RWPE2 (cell line): ENCODE results near the gene PIK3R1.
"Not testable (repeated sequence)": the region's sequence is repeated elsewhere in the genome, so short reads cannot be mapped to it uniquely, and the experiment has no call there.

Experiments
- ATAC-seq: fragments of 200-7000 bp; cut with Tn5 transposase; 3 replicates; pipeline ENCODE4 v1.9.1; 2021; ENCODE audit warnings: low read depth
- DNase-seq: peaks from one replicate; pipeline ENCODE4 v3.0.0-alpha.2; 2020; ENCODE audit warnings: low spot score
- H3K27ac ChIP-seq: fragments of 450-650 bp; 2 replicates; pipeline ENCODE4 v1.5.1; 2017; ENCODE audit warnings: mild to moderate bottlenecking; ENCODE audit not compliant: poor library complexity, severe bottlenecking
- H3K27me3 ChIP-seq: fragments of 250-450 bp; sonication (Bioruptor Pico); 2 replicates; pipeline ENCODE4 v1.5.1; 2021; ENCODE audit warnings: mild to moderate bottlenecking, moderate library complexity; ENCODE audit not compliant: insufficient read depth, poor library complexity, severe bottlenecking
- H3K36me3 ChIP-seq: fragments of 250-450 bp; sonication (Bioruptor Pico); 2 replicates; pipeline ENCODE4 v1.5.1; 2020; ENCODE audit warnings: low read depth, mild to moderate bottlenecking, moderate library complexity
- H3K4me1 ChIP-seq: fragments of 250-450 bp; sonication (Bioruptor Pico); 2 replicates; pipeline ENCODE4 v1.5.1; 2021; ENCODE audit warnings: mild to moderate bottlenecking, moderate library complexity; ENCODE audit not compliant: insufficient read depth, poor library complexity, severe bottlenecking
- H3K4me3 ChIP-seq: fragments of 250-450 bp; sonication (Bioruptor Pico); 2 replicates; pipeline ENCODE4 v1.5.1; 2021; ENCODE audit warnings: mild to moderate bottlenecking, moderate library complexity; ENCODE audit not compliant: severe bottlenecking
- H3K9me3 ChIP-seq: fragments of 250-450 bp; sonication (Bioruptor Pico); 2 replicates; pipeline ENCODE4 v1.5.1; 2021; ENCODE audit warnings: mild to moderate bottlenecking, moderate library complexity; ENCODE audit not compliant: severe bottlenecking
- CTCF ChIP-seq: fragments of 450-650 bp; IDR thresholded peaks from one replicate; pipeline ENCODE4 v1.5.1; 2017; ENCODE audit warnings: mild to moderate bottlenecking, moderate library complexity; ENCODE audit not compliant: poor library complexity, severe bottlenecking

Gene PIK3R1

DNA sequence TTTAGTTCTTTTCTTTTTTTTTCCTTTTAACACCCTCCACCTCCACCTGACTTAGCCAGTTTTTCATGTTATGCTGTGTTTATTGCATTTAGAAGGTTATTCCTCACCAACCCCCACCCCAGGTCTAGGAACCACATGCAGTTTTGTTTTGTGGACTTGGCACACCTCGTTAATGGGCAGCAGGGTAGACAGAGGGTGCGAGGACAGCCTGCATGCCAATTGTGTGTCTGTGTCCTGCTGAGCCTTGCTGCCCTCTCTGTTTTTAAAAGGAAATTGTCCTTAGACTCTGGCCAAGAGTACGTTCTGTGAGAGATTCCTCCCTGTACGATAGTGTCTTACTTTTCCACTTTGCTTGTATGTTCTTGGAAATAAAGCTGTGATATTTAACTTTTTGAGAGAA is 13.9 kb downstream of the PIK3R1 start:
- Histone ChIP-seq H3K27me3 (no peaks in the 10 kb centered on the region), H3K27ac (no peak overlapping the region), H3K9me3 (no peaks in the 10 kb centered on the region), H3K4me3 (no peak overlapping the region), H3K36me3 (peaks cover 78% of the 10 kb centered on the region), H3K4me1 (peaks cover 15% of the 10 kb centered on the region)
- no peak for DNase-seq
- no peak for TF ChIP-seq CTCF
- no peak for ATAC-seq

DNA sequence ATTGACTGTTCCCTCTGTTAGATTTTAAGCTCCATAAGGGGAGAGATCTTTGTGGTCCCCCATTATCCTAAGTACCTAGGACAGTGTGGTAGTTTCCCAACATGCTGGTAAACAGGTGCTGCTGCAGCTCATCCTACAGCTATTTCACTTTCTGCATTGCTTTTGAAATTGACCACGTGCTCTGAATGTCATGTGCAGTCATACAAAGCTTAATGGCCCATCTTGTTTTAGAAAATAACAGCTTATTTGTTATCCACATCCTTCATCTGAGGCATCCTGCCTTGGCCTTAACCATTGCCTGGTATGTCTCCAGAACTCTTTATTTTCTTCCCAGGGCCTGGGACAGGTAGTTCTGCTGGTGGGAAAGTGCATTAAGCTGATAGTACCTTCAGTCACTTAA is 14.7 kb downstream of the PIK3R1 start:
- peaks cover 78% of the 10 kb centered on the region for H3K36me3 ChIP-seq
- H3K27ac ChIP-seq: no peak overlapping the region
- no peaks in the 10 kb centered on the region for H3K9me3 ChIP-seq
- no peak overlapping the region for H3K4me3 ChIP-seq
- peaks cover 6% of the 10 kb centered on the region for H3K4me1 ChIP-seq
- DNase-seq (no peak), ATAC-seq (no peak)
- no peaks in the 10 kb centered on the region for H3K27me3 ChIP-seq
- TF ChIP-seq CTCF: no peak

DNA sequence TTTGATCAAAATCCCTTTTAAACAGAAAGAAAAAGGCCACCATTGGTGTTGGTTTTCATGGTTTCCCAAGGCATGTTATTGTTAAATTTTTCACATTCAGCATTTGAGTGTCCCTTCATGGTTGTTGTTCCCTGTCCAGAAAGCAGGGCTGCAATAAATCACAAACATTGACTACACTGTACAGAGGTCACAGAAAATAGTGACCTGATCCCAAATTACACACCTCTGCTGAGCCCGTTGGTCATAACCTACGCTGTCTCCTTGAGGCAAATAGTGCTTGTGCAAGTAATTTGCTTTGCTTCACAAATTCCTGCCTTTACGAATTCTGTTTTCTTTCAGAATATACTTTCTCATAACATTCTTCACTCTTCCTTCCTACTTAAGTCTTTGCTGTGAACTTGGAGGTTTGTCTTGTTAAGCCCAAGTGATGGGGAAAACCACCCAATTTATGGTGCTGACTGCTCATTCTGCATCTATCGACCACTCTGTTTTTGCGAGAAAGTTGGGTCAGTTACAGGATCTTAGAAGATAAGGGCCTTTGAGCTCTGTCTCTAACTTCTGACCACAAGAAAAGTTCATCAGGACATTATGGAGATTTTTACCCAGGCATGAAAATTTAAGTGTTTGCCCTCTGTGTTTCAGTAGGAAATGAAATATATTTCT is 16.0 kb downstream of the PIK3R1 start:
- H3K27ac ChIP-seq: no peak overlapping the region
- no peak overlapping the region for H3K4me3 ChIP-seq
- DNase-seq (no peak), ATAC-seq (no peak)
- no peak for TF ChIP-seq CTCF
- no peaks in the 10 kb centered on the region for H3K4me1 ChIP-seq
- peaks cover 73% of the 10 kb centered on the region for H3K36me3 ChIP-seq
- no peaks in the 10 kb centered on the region for H3K9me3 ChIP-seq
- no peaks in the 10 kb centered on the region for H3K27me3 ChIP-seq

DNA sequence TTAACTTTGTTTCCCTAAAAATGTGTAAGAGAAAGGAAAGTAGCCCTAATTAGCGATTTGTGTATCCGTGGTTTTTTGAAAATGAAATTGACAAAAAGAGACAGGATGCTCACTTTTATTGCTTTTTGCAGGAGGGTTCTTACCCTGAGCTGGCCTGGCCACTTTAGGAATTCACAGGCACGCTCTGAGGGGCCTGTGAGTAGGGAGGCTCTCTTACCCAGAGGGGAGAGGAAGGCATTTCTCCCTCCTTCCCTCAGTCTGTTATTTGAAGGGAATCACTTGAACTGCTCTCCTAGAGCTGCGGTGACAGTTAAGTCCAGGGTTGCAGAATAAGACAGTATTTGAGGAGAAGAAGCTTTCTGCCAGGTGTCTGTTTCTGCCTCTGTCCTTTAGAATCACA is 16.7 kb downstream of the PIK3R1 start:
- Histone ChIP-seq H3K4me1 (no peaks in the 10 kb centered on the region), H3K9me3 (no peaks in the 10 kb centered on the region), H3K4me3 (no peak overlapping the region), H3K27ac (no peak overlapping the region), H3K36me3 (peaks cover 65% of the 10 kb centered on the region), H3K27me3 (no peaks in the 10 kb centered on the region)
- no peak for TF ChIP-seq CTCF
- no peak for DNase-seq
- ATAC-seq: no peak; the same call in 2 of the 3 replicates

- DNase-seq: no peak
- no peaks in the 10 kb centered on the region for H3K4me1 ChIP-seq
These were observed 17.5 kb downstream of the PIK3R1 start for GRCh38 chr5:68233075-68233474.

DNA sequence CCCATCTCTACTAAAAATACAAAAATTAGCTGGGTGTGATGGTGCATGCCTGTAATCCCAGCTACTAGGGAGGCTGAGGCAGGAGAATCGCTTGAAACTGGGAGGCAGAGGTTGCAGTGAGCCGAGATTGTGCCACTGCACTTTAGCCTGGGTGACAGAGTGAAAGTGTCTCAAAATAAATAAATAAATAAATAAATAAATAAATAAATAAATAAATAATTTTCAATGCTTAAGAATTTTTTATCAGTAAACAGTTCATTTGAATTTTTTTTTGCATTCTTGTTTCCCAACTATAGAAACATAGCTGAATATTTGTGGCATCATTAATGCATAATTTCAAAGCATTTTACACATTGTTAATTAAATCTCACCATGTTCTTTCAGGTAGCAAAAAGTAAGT is 19.7 kb downstream of the PIK3R1 start:
- not testable (repeated sequence) for H3K9me3 ChIP-seq, H3K27ac ChIP-seq, H3K4me3 ChIP-seq, H3K4me1 ChIP-seq, H3K27me3 ChIP-seq, DNase-seq, ATAC-seq
- peaks cover 47% of the 10 kb centered on the region for H3K36me3 ChIP-seq

More at GRCh38 chr5:68233075-68233474, 17.5 kb downstream of the PIK3R1 start:
- Histone ChIP-seq H3K9me3 (no peaks in the 10 kb centered on the region), H3K27ac (no peak overlapping the region), H3K36me3 (peaks cover 57% of the 10 kb centered on the region), H3K4me3 (no peak overlapping the region), H3K27me3 (no peaks in the 10 kb centered on the region)
- ATAC-seq: no peak
- no peak for TF ChIP-seq CTCF
